HCT116 (cell line): Measurements from ENCODE around the gene PXMP4. TPM values are rescaled to one million over a fixed set of nuclear protein-coding genes. Genes with fewer than 3 reads are reported as not detected.

Experiments used
- ATAC-seq: fragments of 200-7000 bp; cut with Tn5 transposase; 2 replicates; pipeline ENCODE4 v1.9.1; 2020; ENCODE audit warnings: mild to moderate bottlenecking, moderate library complexity
- BruUV-seq: library from RNA; stranded (reverse); fragments of 400-500 nt; replicated peaks from 2 replicates; lab custom pipeline; 2021; lab: Mats Ljungman, UMichigan
- CTCF ChIA-PET: fragments of 300-600 bp; sonication (Branson Sonifier 250); formaldehyde crosslinking; loops from one replicate; lab custom pipeline; 2021; ENCODE audit warnings: antibody characterized with exemption; lab: Charles Lee
- POLR2A ChIA-PET: fragments of 300-600, 350-600 bp; sonication (Branson Sonifier 250); formaldehyde crosslinking; loops from one replicate; lab custom pipeline; 2021; ENCODE audit warnings: antibody characterized with exemption; lab: Charles Lee
- RAD21 ChIA-PET, 2 experiments: fragments of 300-600 bp; sonication (Branson Sonifier 250); formaldehyde crosslinking; loops; one replicate each; lab custom pipeline; 2023; ENCODE audit warnings: low total read pairs in 2 of 2; ENCODE audit not compliant: uncharacterized antibody in 2 of 2, unreplicated experiment in 2 of 2, low non-redundant PET in 1 of 2; lab: Charles Lee
- DNase-seq: peaks from one replicate; pipeline ENCODE4 v3.0.0-alpha.2; 2010; ENCODE audit warnings: low read depth, low spot score
- H2AFZ ChIP-seq: fragments of 200-600 bp; shearing (Covaris generic), sonication (generic); 2 replicates; pipeline ENCODE4 v1.6.1; 2017; ENCODE audit warnings: low read depth, mixed run types, mixed read lengths, antibody characterized with exemption, low read length; ENCODE audit not compliant: poor library complexity, severe bottlenecking
- H3K27ac ChIP-seq: 2 replicates; pipeline ENCODE4 v1.5.1; 2012; ENCODE audit warnings: low read depth, low read length
- H3K27me3 ChIP-seq: fragments of 200-600 bp; sonication (generic); 2 replicates; pipeline ENCODE4 v1.6.1; 2016; ENCODE audit warnings: mixed run types, low read length, mixed read lengths; ENCODE audit not compliant: insufficient read depth
- H3K36me3 ChIP-seq, 2 experiments: fragments of 200-500 bp in 1 of 2; fragments of 200-600 bp in 1 of 2; sonication (Bioruptor generic) in 1 of 2; sonication (generic) in 1 of 2; 2 replicates each; pipeline versions ENCODE4 v1.5.1 to v1.6.1; 2014 to 2016; ENCODE audit warnings: low read length in 2 of 2, inconsistent platforms in 1 of 2, mixed read lengths in 1 of 2, mixed run types in 1 of 2; ENCODE audit not compliant: insufficient read depth in 2 of 2, control insufficient read depth in 1 of 2
- H3K4me1 ChIP-seq, 2 experiments: fragments of 200-600 bp in 1 of 2; sonication (generic) in 1 of 2; 2 replicates each; pipeline versions ENCODE4 v1.5.1 to v1.6.1; 2012 to 2017; ENCODE audit warnings: low read length in 2 of 2, inconsistent platforms in 1 of 2, mild to moderate bottlenecking in 1 of 2, mixed read lengths in 1 of 2, mixed run types in 1 of 2, moderate library complexity in 1 of 2; ENCODE audit not compliant: insufficient read depth in 2 of 2, control insufficient read depth in 1 of 2
- H3K4me2 ChIP-seq: fragments of 200-600 bp; sonication (generic); 2 replicates; pipeline ENCODE4 v1.6.1; 2017; ENCODE audit warnings: mixed run types, low read length, mixed read lengths
- H3K4me3 ChIP-seq, 2 experiments: fragments of 200-600 bp in 1 of 2; sonication (generic) in 1 of 2; replicated peaks in 1 of 2; 2 replicates each; pipeline ENCODE4 v1.5.1; 2011 to 2016; ENCODE audit warnings: low read length in 2 of 2, control low read depth in 1 of 2, low read depth in 1 of 2, mild to moderate bottlenecking in 1 of 2, mixed read lengths in 1 of 2, mixed run types in 1 of 2
- H3K79me2 ChIP-seq: fragments of 200-600 bp; sonication (generic); 2 replicates; pipeline ENCODE4 v1.6.1; 2017; ENCODE audit warnings: mild to moderate bottlenecking, mixed run types, low read length, moderate library complexity, mixed read lengths; ENCODE audit not compliant: insufficient read depth
- H3K9ac ChIP-seq: fragments of 200-600 bp; sonication (generic); 2 replicates; pipeline ENCODE4 v1.6.1; 2016; ENCODE audit warnings: low read length, mixed read lengths
- H3K9me2 ChIP-seq: fragments of 200-600 bp; sonication (generic), shearing (Covaris generic); 2 replicates; pipeline ENCODE4 v1.6.1; 2017; ENCODE audit warnings: mixed run types, mild to moderate bottlenecking, moderate library complexity; ENCODE audit not compliant: insufficient read depth
- H3K9me3 ChIP-seq, 2 experiments: fragments of 200-500 bp in 1 of 2; fragments of 200-600 bp in 1 of 2; sonication (Bioruptor generic) in 1 of 2; sonication (generic) in 1 of 2; 2 replicates each; pipeline ENCODE4 v1.6.1; 2014 to 2017; ENCODE audit warnings: low read length in 2 of 2, mixed read lengths in 2 of 2, inconsistent platforms in 1 of 2, low read depth in 1 of 2, mild to moderate bottlenecking in 1 of 2, mixed run types in 1 of 2, moderate library complexity in 1 of 2; ENCODE audit not compliant: control insufficient read depth in 1 of 2, insufficient read depth in 1 of 2
- H4K20me1 ChIP-seq: fragments of 200-600 bp; sonication (generic), shearing (Covaris generic); 2 replicates; pipeline ENCODE4 v1.6.1; 2017; ENCODE audit warnings: mixed run types, mild to moderate bottlenecking, moderate library complexity; ENCODE audit not compliant: insufficient read depth
- ATF3 ChIP-seq: IDR thresholded peaks from 2 replicates; pipeline ENCODE4 v1.6.1; 2012
- CBX3 ChIP-seq: IDR thresholded peaks from 2 replicates; pipeline ENCODE4 v1.6.1; 2012; ENCODE audit warnings: low read depth
- CEBPB ChIP-seq: IDR thresholded peaks from 2 replicates; pipeline ENCODE4 v1.6.1; 2012; ENCODE audit warnings: low read depth
- CTCF ChIP-seq, 3 experiments: fragments of 200-600 bp in 1 of 3; sonication (generic) in 1 of 3; IDR thresholded peaks in 2 of 3; conservative IDR thresholded peaks in 1 of 3; 2 replicates each; pipeline ENCODE4 v1.5.1; 2012 to 2017; ENCODE audit warnings: low read depth in 2 of 3, low read length in 2 of 3, antibody characterized with exemption in 1 of 3, borderline replicate concordance in 1 of 3, control low read depth in 1 of 3, mild to moderate bottlenecking in 1 of 3, mixed read lengths in 1 of 3, mixed run types in 1 of 3, moderate library complexity in 1 of 3; ENCODE audit not compliant: insufficient read depth in 1 of 3
- EZH2 ChIP-seq: fragments of 200-600 bp; sonication (generic); IDR thresholded peaks from 2 replicates; pipeline ENCODE4 v1.6.1; 2017; ENCODE audit warnings: antibody characterized with exemption, mixed run types
- RAD21 ChIP-seq: IDR thresholded peaks from 2 replicates; pipeline ENCODE4 v1.6.1; 2012; ENCODE audit warnings: low read depth, mild to moderate bottlenecking
- TCF7L2 ChIP-seq: IDR thresholded peaks from 2 replicates; pipeline ENCODE4 v1.7.0; 2011; ENCODE audit warnings: borderline replicate concordance, inconsistent platforms; ENCODE audit not compliant: insufficient read depth, insufficient read length; ENCODE audit errors: extremely low read depth
- intact Hi-C: fragments of 100-400 bp; cut with micrococcal nuclease; formaldehyde crosslinking; loops from 2 replicates; pipeline ENCODE4 v1.10.0; 2022
- total RNA-seq: library from RNA; stranded (reverse); gene quantifications from one replicate; pipeline ENCODE4 v1.2.1, GENCODE V29; 2021; ENCODE audit not compliant: unreplicated experiment

The PXMP4 gene
- total RNA-seq, 1 experiment from 2014 or later: 9.6 TPM

GRCh38 chr20:33677991-33678702, 42.0 kb downstream of the PXMP4 start:
- POLR2A ChIA-PET: no interaction called here
- Histone ChIP-seq H3K36me3 (peaks cover 0 to 5% of the 10 kb centered on the region in 2 experiments; a peak in 2 of 4 replicates), H4K20me1 (no peaks in the 10 kb centered on the region)

More at GRCh38 chr20:33677991-33678702, 42.0 kb downstream of the PXMP4 start:
- Histone ChIP-seq H3K4me3 (no peak overlapping the region), H3K27ac (no peak overlapping the region; the same call in 1 of the 2 replicates), H3K4me1 (peaks cover 10 to 16% of the 10 kb centered on the region in 2 experiments), H3K27me3 (no peaks in the 10 kb centered on the region), H3K9me3 (no peaks in the 10 kb centered on the region), H3K79me2 (peaks cover 18% of the 10 kb centered on the region), H2AFZ (no peak overlapping the region), H3K9me2 (no peaks in the 10 kb centered on the region), H3K9ac (no peak overlapping the region), H3K4me2 (no peak overlapping the region)
- no peak for DNase-seq
- RAD21 ChIA-PET: no interaction called here
- TF ChIP-seq TCF7L2: no peak
- no peak for TF ChIP-seq CTCF (IDR thresholded peaks at IDR 0.05 in 2 of 3, conservative IDR thresholded peaks at IDR 0.05 in 1 of 3; ENCODE audit: borderline replicate concordance in 1 of 3, insufficient read depth in 1 of 3, low read depth in 2 of 3, low read length in 2 of 3)
- TF ChIP-seq ATF3: no peak
- no peak for TF ChIP-seq CEBPB
- TF ChIP-seq RAD21: no peak
- TF ChIP-seq EZH2: no peak
- no peak for TF ChIP-seq CBX3
- intact Hi-C loops: no loop called here
- ATAC-seq: no peak
- CTCF ChIA-PET: no interaction called here
- no TSS peak for BruUV-seq
